Activated naive CD8-positive, alpha-beta T cell (primary cell): ENCODE results near the gene TMEM218.

Experiments
- H3K27ac Mint-ChIP-seq: one replicate; pipeline ENCODE4 v1.8.0; 2021; ENCODE audit warnings: mixed read lengths
- H3K27me3 Mint-ChIP-seq: one replicate; pipeline ENCODE4 v1.8.0; 2021; ENCODE audit warnings: mixed read lengths
- H3K36me3 Mint-ChIP-seq: one replicate; pipeline ENCODE4 v1.8.0; 2021; ENCODE audit warnings: mixed read lengths
- H3K4me1 Mint-ChIP-seq: one replicate; pipeline ENCODE4 v1.8.0; 2021; ENCODE audit warnings: low read depth, mixed read lengths
- H3K4me3 Mint-ChIP-seq: one replicate; pipeline ENCODE4 v1.8.0; 2021; ENCODE audit warnings: mild to moderate bottlenecking, mixed read lengths
- H3K9me3 Mint-ChIP-seq: one replicate; pipeline ENCODE4 v1.8.0; 2021; ENCODE audit warnings: low read depth, mixed read lengths

Gene TMEM218

GRCh38 chr11:125088576-125089455, 22.6 kb downstream of the TMEM218 start:
- Mint-ChIP-seq H3K4me1 (peaks cover 2% of the 10 kb centered on the region), H3K36me3 (peaks cover under 1% of the 10 kb centered on the region), H3K9me3 (no peaks in the 10 kb centered on the region), H3K27me3 (no peaks in the 10 kb centered on the region), H3K27ac (no peak overlapping the region), H3K4me3 (no peak overlapping the region)

- Mint-ChIP-seq H3K9me3 (no peaks in the 10 kb centered on the region), H3K27me3 (no peaks in the 10 kb centered on the region), H3K4me3 (no peak overlapping the region), H3K4me1 (peaks cover 2% of the 10 kb centered on the region), H3K36me3 (no peaks in the 10 kb centered on the region), H3K27ac (no peak overlapping the region)
Observed at GRCh38 chr11:125088123-125088522, 23.3 kb downstream of the TMEM218 start.

GRCh38 chr11:125086633-125087296, 24.7 kb downstream of the TMEM218 start:
- Mint-ChIP-seq H3K4me1 (peaks cover 2% of the 10 kb centered on the region), H3K4me3 (no peak overlapping the region), H3K27me3 (no peaks in the 10 kb centered on the region), H3K36me3 (no peaks in the 10 kb centered on the region), H3K9me3 (no peaks in the 10 kb centered on the region), H3K27ac (no peak overlapping the region)

- Mint-ChIP-seq H3K4me3 (no peak overlapping the region), H3K27ac (no peak overlapping the region), H3K4me1 (peaks cover 2% of the 10 kb centered on the region), H3K36me3 (no peaks in the 10 kb centered on the region), H3K9me3 (no peaks in the 10 kb centered on the region), H3K27me3 (no peaks in the 10 kb centered on the region)
Observed at GRCh38 chr11:125085301-125086081, 25.9 kb downstream of the TMEM218 start.

GRCh38 chr11:125084761-125085231, 26.6 kb downstream of the TMEM218 start:
- no peaks in the 10 kb centered on the region for H3K27me3 Mint-ChIP-seq
- H3K36me3 Mint-ChIP-seq = no peaks in the 10 kb centered on the region
- H3K4me1 Mint-ChIP-seq = no peaks in the 10 kb centered on the region
- no peak overlapping the region for H3K4me3 Mint-ChIP-seq
- H3K9me3 Mint-ChIP-seq = no peaks in the 10 kb centered on the region
- H3K27ac Mint-ChIP-seq = no peak overlapping the region

GRCh38 chr11:125084057-125084416, 27.4 kb downstream of the TMEM218 start:
- Mint-ChIP-seq H3K36me3 (no peaks in the 10 kb centered on the region), H3K27ac (no peak overlapping the region), H3K27me3 (no peaks in the 10 kb centered on the region), H3K4me1 (no peaks in the 10 kb centered on the region), H3K4me3 (no peak overlapping the region), H3K9me3 (no peaks in the 10 kb centered on the region)

- no peaks in the 10 kb centered on the region for H3K36me3 Mint-ChIP-seq
- no peak overlapping the region for H3K27ac Mint-ChIP-seq
- H3K4me3 Mint-ChIP-seq = no peak overlapping the region
- H3K27me3 Mint-ChIP-seq = no peaks in the 10 kb centered on the region
- no peaks in the 10 kb centered on the region for H3K4me1 Mint-ChIP-seq
- H3K9me3 Mint-ChIP-seq = no peaks in the 10 kb centered on the region
Observed at GRCh38 chr11:125083312-125084056, 27.9 kb downstream of the TMEM218 start.

GRCh38 chr11:125082611-125083311, 28.7 kb downstream of the TMEM218 start:
- H3K4me1 Mint-ChIP-seq = no peaks in the 10 kb centered on the region
- H3K27ac Mint-ChIP-seq = no peak overlapping the region
- H3K36me3 Mint-ChIP-seq = no peaks in the 10 kb centered on the region
- no peaks in the 10 kb centered on the region for H3K27me3 Mint-ChIP-seq
- H3K4me3 Mint-ChIP-seq = no peak overlapping the region
- no peaks in the 10 kb centered on the region for H3K9me3 Mint-ChIP-seq

GRCh38 chr11:125082040-125082439, 29.4 kb downstream of the TMEM218 start:
- Mint-ChIP-seq H3K4me3 (no peak overlapping the region), H3K27ac (no peak overlapping the region), H3K9me3 (no peaks in the 10 kb centered on the region), H3K36me3 (no peaks in the 10 kb centered on the region), H3K27me3 (peaks cover 2% of the 10 kb centered on the region), H3K4me1 (no peaks in the 10 kb centered on the region)

- Mint-ChIP-seq H3K27me3 (peaks cover 2% of the 10 kb centered on the region), H3K4me3 (no peak overlapping the region), H3K27ac (no peak overlapping the region), H3K9me3 (no peaks in the 10 kb centered on the region), H3K4me1 (no peaks in the 10 kb centered on the region), H3K36me3 (no peaks in the 10 kb centered on the region)
Observed at GRCh38 chr11:125081098-125081798, 30.2 kb downstream of the TMEM218 start.

- Mint-ChIP-seq H3K27me3 (peaks cover 2% of the 10 kb centered on the region), H3K9me3 (no peaks in the 10 kb centered on the region), H3K36me3 (no peaks in the 10 kb centered on the region), H3K4me1 (no peaks in the 10 kb centered on the region), H3K4me3 (no peak overlapping the region), H3K27ac (no peak overlapping the region)
Observed at GRCh38 chr11:125080531-125080911, 30.9 kb downstream of the TMEM218 start.

- Mint-ChIP-seq H3K9me3 (no peaks in the 10 kb centered on the region), H3K4me1 (no peaks in the 10 kb centered on the region), H3K27me3 (peaks cover 2% of the 10 kb centered on the region), H3K4me3 (no peak overlapping the region), H3K27ac (no peak overlapping the region), H3K36me3 (no peaks in the 10 kb centered on the region)
Observed at GRCh38 chr11:125079878-125080530, 31.4 kb downstream of the TMEM218 start.

- Mint-ChIP-seq H3K4me1 (no peaks in the 10 kb centered on the region), H3K4me3 (no peak overlapping the region), H3K27ac (no peak overlapping the region), H3K9me3 (no peaks in the 10 kb centered on the region), H3K36me3 (no peaks in the 10 kb centered on the region), H3K27me3 (peaks cover 2% of the 10 kb centered on the region)
Observed at GRCh38 chr11:125079151-125079877, 32.1 kb downstream of the TMEM218 start.
